AG08396 (cell line): ENCODE measurements around the gene TUBB3.
"Not testable (repeated sequence)": the region's sequence is repeated elsewhere in the genome, so short reads cannot be mapped to it uniquely, and the experiment has no call there.

Experiments
- DNase-seq: peaks from one replicate; pipeline ENCODE4 v3.0.0; 2012; ENCODE audit warnings: low spot score, mixed read lengths

TUBB3 gene

DNA sequence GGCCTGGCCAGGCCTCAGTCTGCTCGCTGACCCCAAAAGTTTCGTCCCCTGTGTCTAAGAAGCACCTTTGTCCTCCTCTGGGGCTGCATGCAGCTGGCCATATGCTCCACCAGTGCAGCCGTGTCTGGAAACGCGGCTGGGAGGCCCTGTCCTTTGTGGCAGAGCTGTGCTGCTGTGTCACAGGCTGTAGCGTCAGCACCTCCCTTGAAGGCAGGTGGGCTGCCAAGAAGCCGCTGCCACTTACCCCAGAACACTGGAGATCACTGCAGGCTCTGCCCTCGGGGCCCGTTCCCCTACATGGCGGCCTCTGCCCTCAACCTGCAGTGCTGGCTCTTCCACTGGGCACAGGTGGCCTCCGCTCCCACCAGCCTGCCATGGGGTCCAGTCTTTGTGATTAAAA lies 20.2 kb upstream of the TUBB3 start:
- no peak for DNase-seq

DNA sequence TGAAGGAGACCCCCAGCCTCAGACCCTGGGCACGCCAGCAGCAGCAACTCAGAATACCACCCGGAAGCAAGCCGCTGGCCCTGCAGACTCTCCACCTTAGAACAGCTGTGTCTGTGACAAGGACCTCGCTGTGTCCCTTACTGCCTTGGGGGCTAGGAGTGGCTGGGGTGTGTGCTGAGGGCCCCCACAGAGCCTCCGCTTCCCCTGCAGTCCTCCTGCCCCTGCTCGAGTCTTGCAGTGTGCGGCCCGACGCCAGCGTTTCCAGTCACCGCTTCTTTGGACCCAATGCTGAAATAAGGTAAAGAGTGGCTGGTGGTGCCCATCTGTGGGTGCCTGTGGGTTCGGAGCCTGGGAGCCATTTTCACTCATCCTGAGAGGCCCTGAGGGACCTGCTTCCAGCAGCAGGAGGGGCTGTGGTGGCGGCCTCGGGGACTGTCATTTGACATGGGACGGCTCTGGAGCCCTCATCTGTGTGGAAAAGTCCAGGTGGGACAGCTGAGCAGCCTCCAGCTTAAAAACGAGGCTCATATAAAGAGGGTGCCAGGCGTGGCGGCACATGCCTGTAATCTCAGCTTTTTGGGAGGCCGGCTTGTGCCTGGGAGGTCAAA lies 19.1 kb upstream of the TUBB3 start:
- DNase-seq = no peak

DNA sequence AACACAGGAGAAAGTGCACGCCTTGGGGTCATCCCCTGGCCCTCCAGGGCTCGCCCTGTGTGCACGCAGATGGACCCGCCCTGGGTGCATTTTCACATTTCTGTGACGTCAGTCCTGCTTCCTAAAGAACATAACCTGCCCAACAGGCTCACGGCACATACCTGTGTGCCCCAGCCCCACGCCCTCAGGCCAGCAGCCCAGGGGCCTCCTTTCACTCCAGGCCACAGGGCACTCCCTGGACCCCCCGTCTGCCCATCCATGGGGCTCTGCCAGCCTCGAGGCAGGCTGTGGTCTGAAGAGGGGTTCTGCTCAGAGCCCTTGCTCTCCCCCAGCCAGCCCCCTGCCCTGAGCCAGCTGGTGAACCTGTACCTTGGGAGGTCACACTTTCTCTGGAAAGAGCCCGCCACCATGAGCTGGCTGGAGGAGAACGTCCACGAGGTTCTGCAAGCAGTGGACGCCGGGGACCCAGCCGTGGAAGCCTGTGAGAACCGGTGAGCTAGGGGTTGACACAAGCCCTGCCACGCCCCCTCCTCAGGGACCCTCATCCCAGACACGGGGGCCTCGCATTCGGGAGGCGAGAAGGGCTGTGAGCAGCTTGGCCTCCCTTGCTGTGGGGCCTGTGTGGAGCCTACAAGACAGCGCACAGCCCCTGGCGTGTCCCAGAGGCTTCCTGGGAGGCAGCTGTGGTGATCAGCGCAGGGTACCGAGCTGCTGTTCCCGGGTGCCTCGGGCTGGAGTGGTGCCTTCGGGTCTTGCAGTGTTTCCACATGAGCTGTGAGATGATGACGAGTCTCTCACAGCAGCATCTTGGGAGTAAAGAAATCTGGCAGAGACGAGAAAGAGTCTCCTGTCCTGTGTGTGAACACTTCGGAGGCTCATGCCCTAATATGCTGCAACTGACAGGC lies 18.3 kb upstream of the TUBB3 start:
- no peak for DNase-seq

DNA sequence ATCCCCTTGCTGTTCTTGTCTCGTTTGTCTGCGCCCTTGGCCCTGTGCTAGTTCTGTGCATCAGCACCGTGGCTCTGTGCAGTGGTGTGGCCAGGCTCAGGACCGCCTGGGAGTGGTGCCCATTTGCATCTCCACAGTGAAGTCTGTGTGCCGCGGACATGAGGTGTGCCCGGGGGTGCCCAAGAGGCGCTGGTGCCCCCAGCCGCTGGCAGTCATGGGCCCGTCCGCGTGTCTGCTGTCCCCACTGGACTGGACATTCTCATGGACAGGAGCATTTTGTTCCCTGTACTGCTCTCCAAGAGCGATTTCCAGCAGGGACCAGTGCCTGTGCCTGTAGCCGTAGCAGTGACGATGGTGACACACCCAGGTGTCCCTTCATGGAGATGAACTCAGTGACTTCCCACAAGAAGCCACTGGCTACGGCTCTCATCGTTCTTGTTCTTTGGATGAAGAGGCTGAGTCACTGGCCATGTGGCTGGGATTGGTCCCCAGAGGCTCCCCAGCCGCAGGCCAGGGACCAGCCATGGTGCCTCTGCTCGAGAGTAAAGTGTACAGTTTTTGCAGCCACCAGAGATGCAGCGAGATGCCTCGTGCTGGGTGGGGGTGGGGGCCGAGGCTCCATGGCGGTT lies 17.5 kb upstream of the TUBB3 start:
- DNase-seq = no peak

DNA sequence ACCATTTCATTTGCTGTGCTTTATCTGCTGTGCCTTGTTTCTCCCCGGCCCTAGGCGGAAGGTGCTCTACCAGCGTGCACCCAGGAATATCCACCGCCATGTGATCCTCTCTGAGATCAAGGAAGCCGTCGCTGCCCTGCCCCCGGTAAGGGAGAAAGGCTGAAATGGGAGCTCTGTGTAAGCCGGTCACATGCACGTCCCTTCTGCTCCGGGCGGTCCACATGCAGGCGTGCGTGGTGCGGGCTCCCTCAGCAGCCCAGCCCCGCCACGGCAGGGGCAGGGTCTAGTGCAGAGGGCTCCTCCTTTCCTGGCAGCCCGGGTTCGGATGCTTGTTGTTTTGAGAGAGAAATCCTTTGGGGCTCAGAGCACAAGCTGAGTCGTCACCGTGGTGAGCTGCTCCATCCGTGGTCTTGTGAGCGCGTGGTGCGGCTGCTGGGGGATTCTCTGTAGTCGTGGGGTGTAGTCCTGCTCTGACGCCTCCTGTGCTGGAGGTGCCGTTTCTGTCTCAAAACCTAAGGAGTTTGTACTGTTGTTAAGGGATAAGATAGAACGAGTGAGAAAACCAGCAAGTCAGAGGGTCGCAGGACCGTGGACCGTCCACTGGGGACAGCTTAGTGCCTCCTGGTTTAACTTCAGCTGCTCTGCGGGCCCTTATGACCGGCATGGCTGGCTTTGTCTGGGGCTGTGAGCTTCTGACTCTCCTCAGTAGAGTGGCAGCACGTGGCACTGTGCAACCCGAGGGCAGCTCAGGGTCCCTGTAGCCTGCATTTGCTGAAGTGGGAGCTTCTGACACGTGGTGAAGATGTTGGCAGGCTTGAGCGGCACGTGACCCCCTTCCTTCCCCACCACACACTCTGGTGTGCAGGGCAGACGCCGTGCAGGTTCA lies 16.8 kb upstream of the TUBB3 start:
- no peak for DNase-seq

- no peak for DNase-seq
Measured at GRCh38 chr16:89907055-89907814, 15.9 kb upstream of the TUBB3 start.

- DNase-seq = no peak
Measured at GRCh38 chr16:89908236-89908635, 14.9 kb upstream of the TUBB3 start.

DNA sequence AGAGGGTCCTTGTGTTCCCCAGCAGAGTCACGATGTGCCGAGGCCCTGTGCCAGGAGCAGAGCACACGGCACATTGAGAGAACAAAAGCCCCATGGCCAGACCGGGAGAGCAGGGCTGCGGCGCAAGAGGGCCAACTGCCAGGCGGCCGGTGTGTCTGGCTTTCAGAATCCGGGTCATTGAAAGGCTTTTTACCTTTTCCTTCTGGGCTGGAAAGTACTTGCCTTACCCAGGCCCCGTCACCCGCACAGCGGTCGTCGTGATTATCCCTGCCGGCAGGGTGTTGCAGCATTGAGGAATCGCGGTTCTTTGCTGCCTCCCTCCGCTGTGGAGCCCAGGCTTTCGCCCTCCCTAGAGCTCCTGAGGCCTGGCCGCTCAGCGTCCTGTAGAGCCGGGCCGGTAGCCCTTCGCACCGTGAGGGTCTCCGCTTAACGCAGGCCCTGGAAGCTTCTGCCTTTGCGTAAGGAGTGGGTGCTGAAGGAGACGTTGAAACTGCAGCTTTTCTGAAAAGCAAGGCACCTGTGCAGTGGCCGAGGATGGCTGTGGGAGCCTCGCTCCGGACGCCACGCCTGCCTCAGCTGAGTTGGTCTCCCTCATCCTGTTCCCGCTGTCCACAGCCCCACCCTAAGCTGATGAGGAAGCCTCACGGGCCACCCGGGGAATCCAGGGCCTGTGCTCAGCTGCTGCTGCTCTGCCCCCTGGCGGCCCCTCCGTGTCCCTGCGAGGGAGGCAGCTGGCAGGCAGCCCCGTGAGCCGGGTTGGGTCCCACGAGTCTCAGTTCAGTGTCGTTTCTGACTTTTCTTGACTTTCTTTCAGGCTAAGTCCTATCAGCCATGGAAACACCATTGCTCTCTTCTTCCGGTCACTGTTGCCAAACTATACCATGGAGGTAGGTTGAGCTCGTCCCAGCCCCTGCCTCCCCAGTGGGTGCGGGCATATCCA lies 13.1 kb upstream of the TUBB3 start:
- DNase-seq = peak; percentile 88

DNA sequence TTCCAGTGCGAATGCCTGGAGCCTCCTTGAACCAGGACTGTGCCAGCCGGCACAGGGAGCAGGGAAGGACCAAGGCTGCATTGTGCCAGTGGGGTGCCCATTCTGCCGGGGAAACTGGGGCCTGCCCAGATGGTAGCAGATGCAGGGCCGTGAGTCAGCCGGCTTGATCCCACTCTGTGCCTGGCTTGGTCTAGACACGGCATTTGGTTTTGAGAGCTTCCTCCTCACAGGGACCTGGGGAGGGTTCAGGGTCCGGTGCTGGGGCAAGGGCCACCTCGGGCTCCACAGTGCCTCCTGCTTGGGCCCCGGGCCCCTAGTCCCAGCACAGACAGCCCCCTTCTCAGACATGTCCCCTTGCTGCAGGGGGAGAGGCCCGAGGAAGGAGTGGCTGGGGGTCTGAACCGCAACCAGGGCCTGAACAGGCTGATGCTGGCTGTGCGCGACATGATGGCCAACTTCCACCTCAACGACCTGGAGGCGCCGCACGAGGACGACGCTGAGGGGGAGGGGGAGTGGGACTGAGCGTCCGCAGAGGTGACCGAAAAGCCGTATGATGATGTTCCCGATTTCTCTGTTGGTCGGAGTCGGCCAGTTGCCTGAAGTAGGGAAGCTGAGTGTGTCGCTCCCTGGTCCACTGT lies 12.3 kb upstream of the TUBB3 start:
- DNase-seq = no peak

DNA sequence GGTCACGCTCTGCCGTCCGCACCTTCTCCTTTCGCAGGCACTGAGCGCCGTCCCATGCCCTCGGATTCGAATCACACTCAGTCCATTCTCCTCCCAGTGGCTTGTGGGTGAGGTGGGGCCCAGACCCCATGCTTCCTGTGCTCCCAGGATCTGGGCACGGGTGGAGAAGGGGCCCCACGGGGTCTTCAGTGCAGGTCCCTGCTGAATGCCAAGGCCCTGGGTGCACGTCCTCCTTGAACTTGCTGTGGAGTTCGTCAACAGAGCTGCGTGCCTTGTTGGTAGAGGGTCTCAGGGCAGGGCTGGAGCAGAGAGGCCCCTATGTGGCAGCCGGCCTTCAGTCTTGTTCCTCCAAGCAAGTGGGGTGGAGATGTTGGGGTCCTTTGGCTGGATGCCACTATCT lies 11.8 kb upstream of the TUBB3 start:
- DNase-seq = no peak

- DNase-seq = no peak
Measured at GRCh38 chr16:89912143-89912542, 11.0 kb upstream of the TUBB3 start.

GRCh38 chr16:89912627-89913026 lies 10.5 kb upstream of the TUBB3 start:
- DNase-seq = no peak

- no peak for DNase-seq
Measured at GRCh38 chr16:89913408-89914387, 9.4 kb upstream of the TUBB3 start.

GRCh38 chr16:89914642-89915285 lies 8.4 kb upstream of the TUBB3 start:
- DNase-seq = not testable (repeated sequence)

DNA sequence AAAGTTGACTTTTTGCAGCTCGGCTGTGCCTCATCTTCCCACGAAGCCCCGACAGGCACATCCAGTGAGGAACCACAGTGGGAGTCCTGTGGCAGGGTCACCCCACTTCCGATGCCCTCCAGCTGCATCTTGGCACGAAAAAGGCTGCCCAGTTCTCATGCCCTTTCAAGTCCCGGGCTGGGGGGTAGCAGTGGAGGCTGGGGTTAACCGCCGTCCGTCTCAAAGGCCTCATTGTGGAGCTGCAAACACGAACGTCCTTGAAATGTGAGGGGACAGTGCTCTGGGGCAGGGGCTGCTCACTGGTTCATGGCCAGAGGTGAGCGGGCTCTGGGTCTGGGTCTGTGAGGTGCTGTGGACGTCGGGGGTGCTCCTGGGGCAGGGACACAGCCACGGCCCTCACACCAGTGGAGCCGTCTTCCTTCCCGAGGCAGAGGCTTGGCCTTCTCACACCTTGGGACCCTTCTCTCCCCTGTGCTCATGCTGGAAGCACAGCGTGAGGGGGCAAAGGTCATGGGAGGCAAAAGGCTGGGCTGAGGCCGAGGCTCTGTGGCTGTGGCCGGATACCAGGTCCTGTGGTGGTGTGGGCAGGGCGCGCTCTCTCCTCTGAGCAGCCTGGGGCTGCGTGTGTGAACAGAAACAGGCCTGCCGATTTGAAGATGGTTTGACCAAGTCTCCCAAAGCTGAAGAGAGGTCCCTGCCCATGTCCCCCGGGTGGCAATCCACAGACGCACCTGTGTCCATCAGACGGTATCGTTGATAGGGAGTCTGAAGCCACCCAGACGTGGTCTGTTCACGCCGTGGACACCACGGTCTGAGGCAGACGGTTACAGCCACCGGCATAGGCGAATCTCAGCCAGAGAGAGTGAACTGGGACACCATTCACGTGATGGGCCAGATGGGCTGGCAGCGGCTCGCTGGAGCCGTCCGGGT lies 7.6 kb upstream of the TUBB3 start:
- DNase-seq = no peak

- peak; percentile 75 for DNase-seq
Measured at GRCh38 chr16:89917773-89918452, 5.2 kb upstream of the TUBB3 start.
